PFSK-1 (cell line): ENCODE measurements around the gene APOL1.

Experiments used
- FOXP2 ChIP-seq: optimal IDR thresholded peaks from 2 replicates; pipeline ENCODE3; 2011; ENCODE audit warnings: borderline replicate concordance, control low read depth, inconsistent platforms; ENCODE audit not compliant: insufficient read depth; ENCODE audit errors: extremely low read length, extremely low read depth
- POLR2AphosphoS5 ChIP-seq: IDR thresholded peaks from 2 replicates; pipeline ENCODE4 v1.6.1; 2012; ENCODE audit warnings: low read depth, mild to moderate bottlenecking, control low read depth, low read length, moderate library complexity
- SIN3A ChIP-seq: IDR thresholded peaks from 2 replicates; pipeline ENCODE4 v1.6.1; 2012; ENCODE audit warnings: mild to moderate bottlenecking, low read length, moderate library complexity, borderline replicate concordance; ENCODE audit not compliant: insufficient read depth
- TAF1 ChIP-seq: IDR thresholded peaks from 2 replicates; pipeline ENCODE4 v1.6.1; 2012; ENCODE audit warnings: low read length, control low read depth, borderline replicate concordance; ENCODE audit not compliant: insufficient read depth
- TF ChIP-seq, protein P1 (sequence below), 2 experiments: IDR thresholded peaks; 2 replicates each; pipeline versions ENCODE4 v1.6.1 to v1.8.0; 2011 to 2012; ENCODE audit warnings: low read depth in 2 of 2, low read length in 2 of 2, control low read depth in 1 of 2, inconsistent platforms in 1 of 2, mild to moderate bottlenecking in 1 of 2, moderate library complexity in 1 of 2; ENCODE audit not compliant: insufficient read depth in 1 of 2

The APOL1 gene

DNA sequence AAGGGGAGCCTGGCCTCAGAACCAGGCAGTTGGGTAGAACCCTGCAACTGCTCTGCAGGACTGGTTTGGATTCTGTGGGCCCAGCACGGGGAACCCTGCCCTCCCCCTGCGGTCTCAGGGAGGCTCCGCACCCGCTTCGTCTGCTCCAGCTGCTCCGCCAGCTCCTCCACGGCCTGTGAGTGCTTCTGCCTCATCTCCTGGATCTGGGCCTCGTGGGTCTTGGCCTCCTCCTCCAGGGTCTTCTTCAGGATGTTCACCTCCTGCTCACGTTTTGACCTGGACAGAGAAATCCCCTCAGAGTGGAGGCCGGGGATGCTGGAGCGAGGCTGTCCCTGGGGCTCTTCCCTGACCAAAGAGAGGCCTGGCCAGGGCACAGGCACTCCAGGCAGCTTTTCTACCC is 41.9 kb downstream of the APOL1 start:
- no peak for TF ChIP-seq FOXP2
- TF ChIP-seq TAF1 = no peak
- no peak for TF ChIP-seq SIN3A
- TF ChIP-seq POLR2AphosphoS5 = no peak
- TF ChIP-seq, protein P1, sequence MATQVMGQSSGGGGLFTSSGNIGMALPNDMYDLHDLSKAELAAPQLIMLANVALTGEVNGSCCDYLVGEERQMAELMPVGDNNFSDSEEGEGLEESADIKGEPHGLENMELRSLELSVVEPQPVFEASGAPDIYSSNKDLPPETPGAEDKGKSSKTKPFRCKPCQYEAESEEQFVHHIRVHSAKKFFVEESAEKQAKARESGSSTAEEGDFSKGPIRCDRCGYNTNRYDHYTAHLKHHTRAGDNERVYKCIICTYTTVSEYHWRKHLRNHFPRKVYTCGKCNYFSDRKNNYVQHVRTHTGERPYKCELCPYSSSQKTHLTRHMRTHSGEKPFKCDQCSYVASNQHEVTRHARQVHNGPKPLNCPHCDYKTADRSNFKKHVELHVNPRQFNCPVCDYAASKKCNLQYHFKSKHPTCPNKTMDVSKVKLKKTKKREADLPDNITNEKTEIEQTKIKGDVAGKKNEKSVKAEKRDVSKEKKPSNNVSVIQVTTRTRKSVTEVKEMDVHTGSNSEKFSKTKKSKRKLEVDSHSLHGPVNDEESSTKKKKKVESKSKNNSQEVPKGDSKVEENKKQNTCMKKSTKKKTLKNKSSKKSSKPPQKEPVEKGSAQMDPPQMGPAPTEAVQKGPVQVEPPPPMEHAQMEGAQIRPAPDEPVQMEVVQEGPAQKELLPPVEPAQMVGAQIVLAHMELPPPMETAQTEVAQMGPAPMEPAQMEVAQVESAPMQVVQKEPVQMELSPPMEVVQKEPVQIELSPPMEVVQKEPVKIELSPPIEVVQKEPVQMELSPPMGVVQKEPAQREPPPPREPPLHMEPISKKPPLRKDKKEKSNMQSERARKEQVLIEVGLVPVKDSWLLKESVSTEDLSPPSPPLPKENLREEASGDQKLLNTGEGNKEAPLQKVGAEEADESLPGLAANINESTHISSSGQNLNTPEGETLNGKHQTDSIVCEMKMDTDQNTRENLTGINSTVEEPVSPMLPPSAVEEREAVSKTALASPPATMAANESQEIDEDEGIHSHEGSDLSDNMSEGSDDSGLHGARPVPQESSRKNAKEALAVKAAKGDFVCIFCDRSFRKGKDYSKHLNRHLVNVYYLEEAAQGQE (IDR thresholded peaks at IDR 0.05; ENCODE audit: insufficient read depth in 1 of 2, low read depth in 2 of 2, low read length in 2 of 2) = no peak

DNA sequence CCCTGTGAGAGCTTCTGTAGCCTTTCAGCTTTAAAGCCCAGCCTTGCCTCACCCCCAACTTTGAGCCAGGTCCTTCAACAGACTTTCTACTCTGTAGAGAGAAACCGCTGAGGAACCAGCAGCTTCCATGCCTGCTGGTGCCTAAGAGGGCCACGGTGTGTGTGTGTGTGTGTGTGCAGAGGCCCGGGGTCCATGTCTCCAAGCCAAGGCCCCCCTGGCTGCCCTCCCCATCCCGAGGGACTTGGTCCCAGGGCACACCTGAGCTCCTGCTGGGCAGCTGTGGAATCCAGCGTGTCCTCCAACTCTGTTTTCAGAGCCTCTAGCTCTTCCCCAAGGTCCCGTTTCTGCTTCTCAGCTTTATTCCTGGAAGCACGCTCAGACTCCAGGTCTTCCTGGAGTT is 42.3 kb downstream of the APOL1 start:
- TF ChIP-seq FOXP2 = no peak
- no peak for TF ChIP-seq POLR2AphosphoS5
- no peak for TF ChIP-seq SIN3A
- no peak for TF ChIP-seq TAF1
- TF ChIP-seq, protein P1 (IDR thresholded peaks at IDR 0.05; ENCODE audit: insufficient read depth in 1 of 2, low read depth in 2 of 2, low read length in 2 of 2) = no peak

DNA sequence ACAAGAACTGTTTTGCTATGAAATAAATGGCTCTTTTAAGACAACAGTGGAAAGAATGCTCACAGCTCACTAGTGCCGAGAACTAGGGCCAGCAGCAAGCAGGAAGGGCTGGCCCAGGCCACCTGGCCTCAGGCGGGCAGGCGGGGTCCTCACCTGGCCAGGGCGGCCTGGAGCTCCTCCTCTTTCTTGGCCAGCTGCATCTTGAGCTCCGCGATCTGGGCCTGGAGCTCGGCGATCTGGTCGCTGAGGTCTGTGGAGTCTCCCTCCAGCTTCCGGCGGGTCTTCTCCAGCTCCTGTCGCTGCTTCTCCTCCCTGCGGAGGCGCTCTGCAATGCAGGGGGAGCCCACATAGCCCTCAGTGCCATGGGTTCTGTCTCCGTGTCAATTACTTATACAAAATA is 43.8 kb downstream of the APOL1 start:
- no peak for TF ChIP-seq FOXP2
- TF ChIP-seq POLR2AphosphoS5 = no peak
- no peak for TF ChIP-seq TAF1
- TF ChIP-seq SIN3A = no peak
- TF ChIP-seq, protein P1 (IDR thresholded peaks at IDR 0.05; ENCODE audit: insufficient read depth in 1 of 2, low read depth in 2 of 2, low read length in 2 of 2) = no peak

DNA sequence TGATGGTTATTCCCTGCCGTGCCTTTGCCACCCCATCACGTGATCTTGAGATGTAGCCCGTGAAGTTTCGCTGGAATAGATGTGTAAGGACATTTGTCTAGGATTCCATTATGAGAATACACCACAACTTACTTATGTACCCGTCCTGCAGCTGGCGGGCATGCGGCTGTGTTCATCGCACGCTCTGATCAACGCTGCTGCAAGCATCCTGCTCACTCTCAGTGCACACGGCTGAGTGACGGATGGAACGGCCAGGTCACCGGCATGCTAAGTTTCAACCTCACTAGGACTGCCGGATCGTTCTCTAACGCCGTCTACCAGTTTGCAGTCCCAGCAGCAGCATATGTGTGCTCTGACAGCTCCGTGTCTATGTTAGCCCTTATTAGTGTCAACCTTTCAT is 44.6 kb downstream of the APOL1 start:
- TF ChIP-seq SIN3A = no peak
- TF ChIP-seq, protein P1 (IDR thresholded peaks at IDR 0.05; ENCODE audit: insufficient read depth in 1 of 2, low read depth in 2 of 2, low read length in 2 of 2) = no peak
- no peak for TF ChIP-seq FOXP2
- TF ChIP-seq TAF1 = no peak
- no peak for TF ChIP-seq POLR2AphosphoS5

DNA sequence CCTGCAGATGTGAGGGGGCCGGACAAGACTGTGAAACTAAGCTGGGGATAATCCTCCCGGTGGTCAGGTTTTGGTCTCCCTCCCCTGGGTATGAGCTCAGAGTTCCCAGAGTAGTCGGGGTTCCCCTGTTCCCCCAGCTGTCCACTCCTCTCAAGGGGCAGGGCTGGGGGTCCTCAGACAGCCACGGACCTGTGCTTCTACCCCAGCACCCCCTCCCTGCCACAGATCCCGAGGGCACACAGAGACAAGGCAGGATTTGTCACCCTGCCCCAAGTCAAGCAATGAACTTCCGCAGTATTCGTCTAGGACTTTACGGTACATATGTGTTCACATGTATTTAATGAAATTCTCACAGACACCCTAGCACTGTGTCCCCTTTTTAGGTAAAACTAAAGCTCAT is 45.2 kb downstream of the APOL1 start:
- TF ChIP-seq SIN3A = no peak
- no peak for TF ChIP-seq TAF1
- TF ChIP-seq FOXP2 = no peak
- no peak for TF ChIP-seq POLR2AphosphoS5
- TF ChIP-seq, protein P1 (IDR thresholded peaks at IDR 0.05; ENCODE audit: insufficient read depth in 1 of 2, low read depth in 2 of 2, low read length in 2 of 2) = no peak
